ENCODE data around the gene CLCNKA.
"Not testable (repeated sequence)": the region's sequence is repeated elsewhere in the genome, so short reads cannot be mapped to it uniquely, and the experiment has no call there.

CLCNKA gene

GRCh38 chr1:16041200-16041599 is 19.4 kb downstream of the CLCNKA start:
- no peak overlapping the region for H3K27ac ChIP-seq
- no peak for TF ChIP-seq ZFX (IDR thresholded peaks at IDR 0.05)
- TF ChIP-seq, protein P1, sequence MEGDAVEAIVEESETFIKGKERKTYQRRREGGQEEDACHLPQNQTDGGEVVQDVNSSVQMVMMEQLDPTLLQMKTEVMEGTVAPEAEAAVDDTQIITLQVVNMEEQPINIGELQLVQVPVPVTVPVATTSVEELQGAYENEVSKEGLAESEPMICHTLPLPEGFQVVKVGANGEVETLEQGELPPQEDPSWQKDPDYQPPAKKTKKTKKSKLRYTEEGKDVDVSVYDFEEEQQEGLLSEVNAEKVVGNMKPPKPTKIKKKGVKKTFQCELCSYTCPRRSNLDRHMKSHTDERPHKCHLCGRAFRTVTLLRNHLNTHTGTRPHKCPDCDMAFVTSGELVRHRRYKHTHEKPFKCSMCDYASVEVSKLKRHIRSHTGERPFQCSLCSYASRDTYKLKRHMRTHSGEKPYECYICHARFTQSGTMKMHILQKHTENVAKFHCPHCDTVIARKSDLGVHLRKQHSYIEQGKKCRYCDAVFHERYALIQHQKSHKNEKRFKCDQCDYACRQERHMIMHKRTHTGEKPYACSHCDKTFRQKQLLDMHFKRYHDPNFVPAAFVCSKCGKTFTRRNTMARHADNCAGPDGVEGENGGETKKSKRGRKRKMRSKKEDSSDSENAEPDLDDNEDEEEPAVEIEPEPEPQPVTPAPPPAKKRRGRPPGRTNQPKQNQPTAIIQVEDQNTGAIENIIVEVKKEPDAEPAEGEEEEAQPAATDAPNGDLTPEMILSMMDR (conservative IDR thresholded peaks at IDR 0.05), result no peak

DNA sequence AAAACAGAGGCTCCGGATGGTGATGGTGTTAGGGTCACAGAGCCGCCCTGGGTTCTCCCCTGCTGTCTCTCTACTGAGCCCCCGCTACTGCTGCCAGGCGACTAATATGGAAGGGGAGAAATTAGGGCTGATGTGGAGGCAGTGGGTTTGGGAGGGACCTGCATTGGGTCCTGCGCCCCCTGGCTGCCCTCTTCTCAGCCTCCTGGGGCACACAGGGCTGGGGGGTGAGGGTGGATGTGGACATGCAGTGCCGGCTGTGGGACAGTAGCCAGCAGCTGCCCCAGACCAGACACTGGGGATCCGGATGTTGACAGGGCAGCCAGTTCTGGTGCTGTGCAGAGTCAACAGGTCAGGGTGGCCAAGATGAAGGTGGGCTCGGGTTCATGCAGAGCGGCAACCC is 20.3 kb downstream of the CLCNKA start:
- H3K27ac ChIP-seq, result no peak overlapping the region
- TF ChIP-seq, protein P1 (conservative IDR thresholded peaks at IDR 0.05), result no peak
- TF ChIP-seq ZFX (IDR thresholded peaks at IDR 0.05), result no peak

GRCh38 chr1:16042654-16043053 is 20.8 kb downstream of the CLCNKA start:
- not testable (repeated sequence) for H3K27ac ChIP-seq

GRCh38 chr1:16043521-16043920 is 21.7 kb downstream of the CLCNKA start, which contains the start of gene CLCNKB:
CLCNKB (plus strand) TSS chr1:16043782; CDS start chr1:16044493, 711 bp downstream.
- no peak within 1 kb of the TSS for H3K27ac ChIP-seq
- TF ChIP-seq, protein P1 (conservative IDR thresholded peaks at IDR 0.05), result no peak
- TF ChIP-seq ZFX (IDR thresholded peaks at IDR 0.05), result no peak

- no peak overlapping the region for H3K27ac ChIP-seq
- TF ChIP-seq, protein P1 (conservative IDR thresholded peaks at IDR 0.05), result no peak
Observed at GRCh38 chr1:16043950-16044349, 22.1 kb downstream of the CLCNKA start.

DNA sequence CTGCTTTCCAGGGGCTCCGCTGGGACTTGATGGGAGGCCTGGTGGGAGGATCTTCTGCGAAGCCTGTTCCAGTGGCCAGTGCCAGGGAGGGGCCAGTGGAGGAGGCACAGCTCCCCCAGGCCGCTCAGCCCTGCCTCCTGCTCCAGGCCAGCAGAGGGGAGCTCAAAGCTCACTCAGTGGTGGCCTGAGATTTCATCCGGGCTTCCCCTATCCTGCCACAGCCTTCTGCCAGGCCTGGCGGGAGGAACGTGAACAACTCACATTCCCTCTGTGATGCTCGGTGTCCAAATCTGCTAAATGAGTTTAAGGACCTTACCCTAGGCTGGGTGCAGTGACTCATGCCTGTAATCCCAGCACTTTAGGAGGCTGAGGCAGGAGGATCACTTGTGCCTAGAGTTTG is 25.0 kb downstream of the CLCNKA start:
- TF ChIP-seq, protein P1 (conservative IDR thresholded peaks at IDR 0.05), result no peak
- no peak for TF ChIP-seq ZFX (IDR thresholded peaks at IDR 0.05)
- no peak overlapping the region for H3K27ac ChIP-seq

DNA sequence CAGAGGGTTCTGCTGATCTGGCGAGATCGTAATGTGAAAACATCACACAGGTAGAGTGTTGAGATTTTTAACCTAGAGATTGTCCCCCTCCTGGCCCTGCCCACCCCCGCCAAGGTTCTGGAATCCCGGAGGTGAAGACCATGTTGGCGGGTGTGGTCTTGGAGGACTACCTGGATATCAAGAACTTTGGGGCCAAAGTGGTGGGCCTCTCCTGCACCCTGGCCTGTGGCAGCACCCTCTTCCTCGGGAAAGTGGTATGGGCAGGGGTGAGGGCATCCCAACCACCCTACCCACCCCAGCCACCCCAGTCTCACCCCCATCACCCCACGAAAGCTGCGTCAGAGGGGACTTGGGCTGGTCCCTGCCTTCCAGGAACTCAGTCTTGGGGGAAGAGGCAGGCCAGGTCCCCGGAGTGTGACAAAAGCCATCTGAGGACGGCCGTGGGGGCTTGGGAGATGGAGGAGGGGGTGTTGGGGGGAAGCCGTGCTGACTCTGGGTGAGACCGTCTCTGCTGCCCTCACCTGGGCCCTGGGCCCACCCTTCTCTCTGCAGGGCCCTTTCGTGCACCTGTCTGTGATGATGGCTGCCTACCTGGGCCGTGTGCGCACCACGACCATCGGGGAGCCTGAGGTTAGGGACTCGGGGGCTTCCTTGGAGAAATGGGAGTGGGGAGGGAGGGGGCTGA is 26.1 kb downstream of the CLCNKA start:
- TF ChIP-seq ZFX (IDR thresholded peaks at IDR 0.05), result no peak
- TF ChIP-seq, protein P1 (conservative IDR thresholded peaks at IDR 0.05), result no peak
- no peak overlapping the region for H3K27ac ChIP-seq

DNA sequence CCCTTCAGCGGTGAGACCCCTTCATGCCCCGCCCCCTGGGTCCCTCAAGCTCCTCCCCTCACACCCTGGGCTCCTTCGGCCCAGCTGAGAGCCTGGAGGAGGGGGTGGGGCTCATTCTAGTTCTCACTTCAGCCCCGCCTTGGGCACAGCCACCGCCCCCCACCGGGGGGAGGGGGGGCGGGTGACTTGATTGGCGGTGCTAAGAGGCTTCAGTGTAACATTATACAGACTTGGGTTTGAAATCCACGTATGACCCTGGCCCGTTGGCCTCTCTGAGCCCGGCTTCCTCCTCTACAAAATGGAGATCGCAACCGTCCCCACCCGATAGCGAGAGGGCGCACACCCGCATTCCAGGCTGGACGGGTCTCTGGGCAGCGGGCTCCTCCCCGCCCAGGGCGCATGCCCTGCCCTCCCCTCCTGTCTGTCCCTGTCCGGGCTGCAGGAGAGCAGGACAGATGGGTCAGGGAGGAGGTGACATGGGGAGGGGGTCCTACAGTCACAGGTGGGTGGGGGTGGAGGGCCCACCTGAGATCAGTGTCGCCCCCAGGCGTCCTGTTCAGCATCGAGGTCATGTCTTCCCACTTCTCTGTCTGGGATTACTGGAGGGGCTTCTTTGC is 26.8 kb downstream of the CLCNKA start:
- no peak for TF ChIP-seq ZFX (IDR thresholded peaks at IDR 0.05)
- TF ChIP-seq, protein P1 (conservative IDR thresholded peaks at IDR 0.05), result no peak
- no peak overlapping the region for H3K27ac ChIP-seq

Measured in C4-2B (cell line).